ENCODE measurements around the gene TICAM2. TPM values are rescaled to one million over a fixed set of nuclear protein-coding genes. Genes with fewer than 3 reads are reported as not detected.

Gene TICAM2
- total RNA-seq, 1 donor from 2014 or later, result 0.98 TPM

DNA sequence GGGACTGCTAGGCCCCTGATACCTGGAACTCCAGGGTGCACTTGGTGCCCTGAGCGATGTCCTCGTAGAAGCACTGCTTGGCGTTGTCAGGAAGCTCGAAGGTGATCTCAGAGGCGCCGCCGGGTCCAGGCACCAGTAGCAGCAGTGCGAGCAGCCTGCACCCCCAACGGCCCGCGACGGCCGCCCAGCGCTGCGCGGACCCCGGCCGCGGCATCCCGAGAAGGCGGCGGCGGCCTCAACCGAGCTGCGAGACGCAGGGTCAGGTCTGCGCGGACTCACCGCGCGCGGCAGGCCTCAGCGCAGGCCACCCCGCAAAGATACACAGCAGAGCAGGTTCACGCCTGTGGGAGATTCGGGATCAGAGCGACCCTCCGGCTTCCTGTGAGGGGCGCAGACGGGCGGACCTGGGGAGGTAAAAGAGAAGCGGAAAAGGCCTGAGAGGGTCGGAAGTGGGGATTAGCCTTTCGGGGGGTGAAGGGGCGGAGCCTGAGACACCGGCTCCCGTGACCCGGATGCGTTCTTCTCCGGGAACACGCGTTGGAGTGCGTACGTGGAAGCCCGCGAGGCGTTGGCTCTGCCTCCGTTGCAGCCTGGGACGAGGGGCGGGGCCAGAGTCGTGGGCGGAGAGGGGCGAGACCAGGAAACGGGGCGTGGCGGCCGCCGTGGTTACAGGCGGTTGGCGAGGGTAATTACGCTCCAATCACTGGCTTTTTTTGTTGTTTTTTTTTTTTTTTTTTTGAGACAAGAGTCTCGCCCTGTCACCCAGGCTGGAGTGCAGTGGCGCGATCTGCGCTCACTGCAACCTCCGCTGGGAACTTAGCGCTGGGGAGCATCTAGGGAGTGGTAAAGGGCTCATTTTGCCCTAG lies 23.5 kb upstream of the TICAM2 start, which contains the start of gene TMED7:
TSS of gene TMED7 (minus strand) at position 458 of the 866 bp plus-strand sequence. CDS start at position 214, 244 bp downstream.
- Histone ChIP-seq H3K27me3 (no peaks in the 10 kb centered on the region), H3K9me3 (no peaks in the 10 kb centered on the region), H3K36me3 (no peaks in the 10 kb centered on the region), H3K27ac (peak within 1 kb of the TSS; percentile 94), H3K4me1 (peaks cover 39% of the 10 kb centered on the region), H3K4me3 (peak within 1 kb of the TSS; percentile 73 to 90)
- DNase-seq (ENCODE audit: extremely low spot score in 2 of 2), result peak; percentile 98
- peak in 1 of 2 donors; percentile 83 for TF ChIP-seq POLR2A (IDR thresholded peaks at IDR 0.05)
- TF ChIP-seq, protein P1, sequence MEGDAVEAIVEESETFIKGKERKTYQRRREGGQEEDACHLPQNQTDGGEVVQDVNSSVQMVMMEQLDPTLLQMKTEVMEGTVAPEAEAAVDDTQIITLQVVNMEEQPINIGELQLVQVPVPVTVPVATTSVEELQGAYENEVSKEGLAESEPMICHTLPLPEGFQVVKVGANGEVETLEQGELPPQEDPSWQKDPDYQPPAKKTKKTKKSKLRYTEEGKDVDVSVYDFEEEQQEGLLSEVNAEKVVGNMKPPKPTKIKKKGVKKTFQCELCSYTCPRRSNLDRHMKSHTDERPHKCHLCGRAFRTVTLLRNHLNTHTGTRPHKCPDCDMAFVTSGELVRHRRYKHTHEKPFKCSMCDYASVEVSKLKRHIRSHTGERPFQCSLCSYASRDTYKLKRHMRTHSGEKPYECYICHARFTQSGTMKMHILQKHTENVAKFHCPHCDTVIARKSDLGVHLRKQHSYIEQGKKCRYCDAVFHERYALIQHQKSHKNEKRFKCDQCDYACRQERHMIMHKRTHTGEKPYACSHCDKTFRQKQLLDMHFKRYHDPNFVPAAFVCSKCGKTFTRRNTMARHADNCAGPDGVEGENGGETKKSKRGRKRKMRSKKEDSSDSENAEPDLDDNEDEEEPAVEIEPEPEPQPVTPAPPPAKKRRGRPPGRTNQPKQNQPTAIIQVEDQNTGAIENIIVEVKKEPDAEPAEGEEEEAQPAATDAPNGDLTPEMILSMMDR (IDR thresholded peaks at IDR 0.05), result peak in 1 of 3 experiments; percentile 24
- peak; percentile 91 to 95 for TF ChIP-seq POLR2AphosphoS5 (IDR thresholded peaks at IDR 0.05; ENCODE audit: insufficient read depth in 1 of 2, low read depth in 1 of 2)
- intact Hi-C loops (cut with DNase I), result loop anchor here (5.0 kb wide), 1 partner anchor 216 kb away; the partner anchor contains the start of genes AP3S1 and ATG12

DNA sequence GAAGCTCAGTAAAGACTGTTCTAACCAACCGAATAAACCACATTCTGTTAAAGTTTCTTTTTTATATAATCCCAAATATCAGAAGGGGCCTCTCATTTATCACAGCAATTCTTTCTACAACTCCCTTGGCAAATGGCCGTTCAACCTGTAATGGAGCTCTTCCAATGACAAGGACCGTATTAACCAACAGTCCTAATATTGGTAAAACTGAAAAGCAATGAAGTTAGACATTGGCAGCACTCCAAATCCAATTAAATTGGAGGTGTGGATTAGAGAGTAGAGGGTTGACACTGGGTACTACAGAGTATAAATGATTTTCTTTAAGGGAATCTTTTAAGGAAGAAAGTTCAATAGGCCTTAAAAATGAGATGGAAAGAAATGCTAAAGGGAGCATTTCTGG lies 22.7 kb upstream of the TICAM2 start:
- Histone ChIP-seq H3K36me3 (peaks cover 0 to 7% of the 10 kb centered on the region in 2 donors), H3K4me3 (peak overlapping the region; percentile 73 to 90), H3K27ac (peak overlapping the region; percentile 94), H3K4me1 (peaks cover 39% of the 10 kb centered on the region), H3K27me3 (no peaks in the 10 kb centered on the region), H3K9me3 (no peaks in the 10 kb centered on the region)
- TF ChIP-seq, protein P1 (IDR thresholded peaks at IDR 0.05), result no peak
- TF ChIP-seq POLR2AphosphoS5 (IDR thresholded peaks at IDR 0.05; ENCODE audit: insufficient read depth in 1 of 2, low read depth in 1 of 2) (no peak), POLR2A (IDR thresholded peaks at IDR 0.05) (no peak)
- intact Hi-C loops (cut with DNase I), result loop anchor here (5.0 kb wide), 1 partner anchor 217 kb away; the partner anchor contains the start of genes AP3S1 and ATG12
- DNase-seq (ENCODE audit: extremely low spot score in 2 of 2), result no peak

DNA sequence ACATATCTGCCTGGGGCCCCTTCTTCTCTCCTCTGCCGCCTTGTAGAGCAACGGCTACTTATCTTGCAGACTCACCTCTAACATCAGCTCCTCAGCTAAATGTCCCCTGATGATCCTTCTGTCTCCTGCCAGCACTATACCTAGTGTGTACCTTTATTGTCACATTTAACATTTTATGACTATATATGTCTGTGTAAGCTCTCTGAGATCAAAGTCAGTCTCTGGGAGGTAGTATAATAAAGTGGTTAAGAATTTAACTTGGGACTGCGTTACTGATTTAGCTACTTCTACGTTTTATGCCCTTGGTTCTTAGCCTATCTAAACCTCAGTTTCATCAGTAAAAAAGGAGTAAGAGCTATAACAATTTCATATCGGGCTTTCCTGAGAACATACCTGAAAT lies 21.4 kb upstream of the TICAM2 start:
- TF ChIP-seq POLR2A (IDR thresholded peaks at IDR 0.05) (no peak), POLR2AphosphoS5 (IDR thresholded peaks at IDR 0.05; ENCODE audit: insufficient read depth in 1 of 2, low read depth in 1 of 2) (no peak)
- TF ChIP-seq, protein P1 (IDR thresholded peaks at IDR 0.05), result no peak
- H3K4me3 ChIP-seq, result peak overlapping the region; percentile 73 to 90
- no peak overlapping the region for H3K27ac ChIP-seq
- H3K4me1 ChIP-seq, result peaks cover 39% of the 10 kb centered on the region
- peaks cover 0 to 20% of the 10 kb centered on the region in 2 donors for H3K36me3 ChIP-seq
- no peaks in the 10 kb centered on the region for H3K9me3 ChIP-seq
- intact Hi-C loops (cut with DNase I), result no loop called here
- no peaks in the 10 kb centered on the region for H3K27me3 ChIP-seq
- DNase-seq (ENCODE audit: extremely low spot score in 2 of 2), result no peak

DNA sequence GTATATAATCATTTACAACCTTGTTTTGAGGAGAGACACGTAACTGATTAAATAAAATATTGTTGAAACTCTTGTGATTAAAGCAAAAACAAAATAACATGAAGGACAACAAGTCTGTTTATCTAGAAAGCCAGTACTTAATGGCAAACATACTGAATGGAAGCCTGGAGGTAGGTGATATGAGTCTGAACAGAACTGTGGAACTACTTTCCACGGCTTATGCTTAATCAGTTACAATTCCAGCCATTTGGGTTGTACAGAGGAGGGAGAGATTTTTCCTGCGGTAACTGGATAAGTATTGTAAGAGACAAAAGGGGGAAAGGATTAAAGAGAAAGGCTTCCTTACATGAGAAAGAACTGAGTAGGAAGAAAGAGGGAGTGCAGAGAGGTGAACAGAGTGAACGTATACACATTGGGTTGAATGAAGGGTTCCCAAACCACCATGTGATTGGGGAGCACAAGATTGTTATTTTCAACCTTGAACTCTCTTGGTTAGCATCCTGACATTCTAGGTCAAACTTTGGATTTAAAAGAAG lies 19.2 kb upstream of the TICAM2 start:
- intact Hi-C loops (cut with DNase I), result no loop called here
- Histone ChIP-seq H3K27ac (no peak overlapping the region), H3K36me3 (peaks cover 0 to 31% of the 10 kb centered on the region in 2 donors), H3K27me3 (no peaks in the 10 kb centered on the region), H3K4me1 (peaks cover 39% of the 10 kb centered on the region), H3K9me3 (no peaks in the 10 kb centered on the region), H3K4me3 (no peak overlapping the region)
- no peak for DNase-seq (ENCODE audit: extremely low spot score in 2 of 2)
- TF ChIP-seq POLR2AphosphoS5 (IDR thresholded peaks at IDR 0.05; ENCODE audit: insufficient read depth in 1 of 2, low read depth in 1 of 2) (no peak), POLR2A (IDR thresholded peaks at IDR 0.05) (no peak)
- TF ChIP-seq, protein P1 (IDR thresholded peaks at IDR 0.05), result no peak
